HT1080 (cell line): ENCODE data around the gene CNN1. TPM values are rescaled to one million over a fixed set of nuclear protein-coding genes. Genes with fewer than 3 reads are reported as not detected.
A peak's percentile ranks its signal among the peaks of the same experiment; 100 is the strongest.
"Not testable (repeated sequence)": the region's sequence is repeated elsewhere in the genome, so short reads cannot be mapped to it uniquely, and the experiment has no call there.

Source experiments
- DNase-seq: peaks from one replicate; pipeline ENCODE4 v3.0.0-alpha.2; 2015; ENCODE audit warnings: low read depth
- small RNA-seq: library from RNA; depleted of rRNA; stranded (forward); fragments of <200 nt; gene quantifications from one replicate; pipeline ENCODE3, GENCODE V24; 2014
- total RNA-seq: library from RNA; depleted of rRNA; stranded (reverse); fragments of >200 nt; shearing (Covaris generic); gene quantifications from 2 replicates; pipeline ENCODE4 v1.2.3, GENCODE V29; 2014; rRNA removed

The CNN1 gene
- total RNA-seq, 1 experiment from 2014 or later: 0.45 TPM

- DNase-seq: no peak
Observed at GRCh38 chr19:11598746-11599145, 60.1 kb downstream of the CNN1 start.

GRCh38 chr19:11599704-11600103, 61.1 kb downstream of the CNN1 start:
- not testable (repeated sequence) for DNase-seq

Small RNAs within 50 kb of the gene (small RNA-seq; reads per million reads assigned to genes)
- gene MIR7974 (25.3 reads per million, percentile 93 among the genes with 10 or more reads in this experiment), gene RN7SL833P (not detected)

Other genes starting within 250 kb of the CNN1 start
- not detected in 2 replicates for gene TSPAN16, start 242.7 kb upstream of the CNN1 start, total RNA-seq
- gene RAB3D, start 199.2 kb upstream of the CNN1 start, total RNA-seq: not detected in 2 replicates
- 2.2 and 2.3 TPM in 2 replicates for gene TMEM205, start 192.6 kb upstream of the CNN1 start, total RNA-seq
- 0.23 TPM in 1 of 2 replicates, not detected in the other for gene CCDC159, start 192.3 kb upstream of the CNN1 start, total RNA-seq
- 0.27 and 1.4 TPM in 2 replicates for gene PLPPR2, start 183.4 kb upstream of the CNN1 start, total RNA-seq
- 1.3 and 1.8 TPM in 2 replicates for gene SWSAP1, start 164.2 kb upstream of the CNN1 start, total RNA-seq
- gene EPOR, start 154.5 kb upstream of the CNN1 start, total RNA-seq: 0.53 and 2.2 TPM in 2 replicates
- gene RGL3, start 119.5 kb upstream of the CNN1 start, total RNA-seq: not detected in 2 replicates
- 0.14 and 0.33 TPM in 2 replicates for gene ODAD3, start 103.7 kb upstream of the CNN1 start, total RNA-seq
- gene PRKCSH, start 103.2 kb upstream of the CNN1 start, total RNA-seq: 121 and 159 TPM in 2 replicates
- not detected in 2 replicates for gene ELAVL3, start 57.8 kb upstream of the CNN1 start, total RNA-seq
- gene ZNF653, start 33.0 kb upstream of the CNN1 start, total RNA-seq: 5.2 and 11.6 TPM in 2 replicates
- gene ECSIT, start 9.7 kb upstream of the CNN1 start, total RNA-seq: 74.5 and 78.8 TPM in 2 replicates
- 137 and 150 TPM in 2 replicates for gene ELOF1, start 20.4 kb downstream of the CNN1 start, total RNA-seq
- gene ACP5, start 38.8 kb downstream of the CNN1 start, total RNA-seq: 1.8 and 2.4 TPM in 2 replicates
- gene ZNF627, start 58.6 kb downstream of the CNN1 start, total RNA-seq: 6.0 and 6.5 TPM in 2 replicates
- 2.7 and 4.1 TPM in 2 replicates for gene ZNF823, start 200.1 kb downstream of the CNN1 start, total RNA-seq
- 2.8 and 3.0 TPM in 2 replicates for gene ZNF441, start 228.1 kb downstream of the CNN1 start, total RNA-seq